ENCODE measurements around the gene TNC. TPM values are rescaled to one million over a fixed set of nuclear protein-coding genes. Genes with fewer than 3 reads are reported as not detected.
A peak's percentile ranks its signal among the peaks of the same experiment; 100 is the strongest.

TNC gene
- total and polyA plus RNA-seq, 2 donors from 2014 or later = 9.4 to 254 TPM

DNA sequence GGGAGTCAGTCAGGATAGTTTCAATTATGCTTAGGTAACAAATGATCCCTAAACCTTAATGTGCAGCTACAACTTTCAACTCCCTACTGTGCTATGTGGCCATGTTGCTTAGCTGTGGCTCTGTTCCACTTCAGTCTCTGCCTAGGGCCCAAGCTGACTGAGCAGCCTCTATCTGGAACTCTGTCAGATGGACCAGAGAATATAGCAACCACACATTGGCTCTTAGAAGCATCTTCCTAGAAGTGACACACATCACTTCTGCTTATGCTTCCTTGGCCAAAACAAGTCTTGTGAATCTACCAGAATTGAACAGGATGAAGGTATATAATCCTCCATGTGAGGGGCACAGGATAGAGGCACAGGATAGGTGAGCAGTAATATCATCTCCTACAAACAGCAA is 36.7 kb upstream of the TNC start:
- Histone ChIP-seq H3K36me3 (ENCODE audit: control insufficient read depth in 2 of 3, insufficient read depth in 3 of 3, low read length in 3 of 3) (no peaks in the 10 kb centered on the region), H3K27ac (ENCODE audit: low read depth in 2 of 2, low read length in 2 of 2) (no peak overlapping the region), H3K9me3 (ENCODE audit: control insufficient read depth in 2 of 3, insufficient read depth in 1 of 3, low read length in 3 of 3) (no peaks in the 10 kb centered on the region), H3K9ac (ENCODE audit: low read length in 3 of 3) (no peak overlapping the region), H3K4me1 (ENCODE audit: control insufficient read depth in 2 of 3, insufficient read depth in 2 of 3, low read depth in 1 of 3, low read length in 3 of 3) (no peaks in the 10 kb centered on the region), H3K27me3 (ENCODE audit: control insufficient read depth, insufficient read depth, low read length) (no peaks in the 10 kb centered on the region), H3K4me3 (ENCODE audit: low read length in 3 of 3) (no peak overlapping the region)
- no peak for FAIRE-seq
- DNase-seq = no peak
- intact Hi-C loops (cut with DNase I) = no loop called here
- TF ChIP-seq, protein P1, sequence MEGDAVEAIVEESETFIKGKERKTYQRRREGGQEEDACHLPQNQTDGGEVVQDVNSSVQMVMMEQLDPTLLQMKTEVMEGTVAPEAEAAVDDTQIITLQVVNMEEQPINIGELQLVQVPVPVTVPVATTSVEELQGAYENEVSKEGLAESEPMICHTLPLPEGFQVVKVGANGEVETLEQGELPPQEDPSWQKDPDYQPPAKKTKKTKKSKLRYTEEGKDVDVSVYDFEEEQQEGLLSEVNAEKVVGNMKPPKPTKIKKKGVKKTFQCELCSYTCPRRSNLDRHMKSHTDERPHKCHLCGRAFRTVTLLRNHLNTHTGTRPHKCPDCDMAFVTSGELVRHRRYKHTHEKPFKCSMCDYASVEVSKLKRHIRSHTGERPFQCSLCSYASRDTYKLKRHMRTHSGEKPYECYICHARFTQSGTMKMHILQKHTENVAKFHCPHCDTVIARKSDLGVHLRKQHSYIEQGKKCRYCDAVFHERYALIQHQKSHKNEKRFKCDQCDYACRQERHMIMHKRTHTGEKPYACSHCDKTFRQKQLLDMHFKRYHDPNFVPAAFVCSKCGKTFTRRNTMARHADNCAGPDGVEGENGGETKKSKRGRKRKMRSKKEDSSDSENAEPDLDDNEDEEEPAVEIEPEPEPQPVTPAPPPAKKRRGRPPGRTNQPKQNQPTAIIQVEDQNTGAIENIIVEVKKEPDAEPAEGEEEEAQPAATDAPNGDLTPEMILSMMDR (IDR thresholded peaks at IDR 0.05; ENCODE audit: borderline replicate concordance, extremely low read depth, insufficient read depth) = no peak

DNA sequence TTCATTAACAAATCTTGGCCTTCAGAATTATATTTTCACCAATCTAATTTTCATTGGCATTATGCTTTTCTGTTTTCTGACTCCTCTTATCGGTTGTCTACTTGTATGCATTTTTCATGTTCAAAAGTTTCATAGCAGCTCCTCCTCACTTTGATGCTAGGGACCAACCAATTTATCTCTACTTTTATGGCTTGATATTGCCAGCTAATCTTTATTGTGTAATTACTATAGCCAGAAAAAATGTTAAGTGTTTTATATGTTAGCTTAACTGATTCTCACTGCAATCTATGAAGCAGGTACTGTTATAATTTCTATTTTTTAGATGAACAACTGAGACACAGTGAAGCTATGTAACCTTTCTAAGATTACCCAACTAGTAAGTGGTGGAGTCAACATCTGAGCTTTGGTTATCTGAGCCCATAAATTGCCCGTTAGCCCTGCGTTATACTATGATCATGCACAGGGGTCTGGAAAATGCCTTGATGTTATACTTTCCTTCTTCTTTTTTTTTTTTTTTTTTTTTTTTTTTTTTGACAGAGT is 34.4 kb upstream of the TNC start:
- FAIRE-seq (no peak), DNase-seq (no peak)
- no peaks in the 10 kb centered on the region for H3K4me1 ChIP-seq (ENCODE audit: control insufficient read depth in 2 of 3, insufficient read depth in 2 of 3, low read depth in 1 of 3, low read length in 3 of 3)
- intact Hi-C loops (cut with DNase I) = no loop called here
- no peak overlapping the region for H3K9ac ChIP-seq (ENCODE audit: low read length in 3 of 3)
- H3K36me3 ChIP-seq (ENCODE audit: control insufficient read depth in 2 of 3, insufficient read depth in 3 of 3, low read length in 3 of 3) = no peaks in the 10 kb centered on the region
- H3K27ac ChIP-seq (ENCODE audit: low read depth in 2 of 2, low read length in 2 of 2) = no peak overlapping the region
- H3K9me3 ChIP-seq (ENCODE audit: control insufficient read depth in 2 of 3, insufficient read depth in 1 of 3, low read length in 3 of 3) = no peaks in the 10 kb centered on the region
- TF ChIP-seq, protein P1 (IDR thresholded peaks at IDR 0.05; ENCODE audit: borderline replicate concordance, extremely low read depth, insufficient read depth) = no peak
- no peaks in the 10 kb centered on the region for H3K27me3 ChIP-seq (ENCODE audit: control insufficient read depth, insufficient read depth, low read length)
- no peak overlapping the region for H3K4me3 ChIP-seq (ENCODE audit: low read length in 3 of 3)

GRCh38 chr9:115148721-115149120 is 30.8 kb upstream of the TNC start:
- no peak overlapping the region for H3K9ac ChIP-seq (ENCODE audit: low read length in 3 of 3)
- intact Hi-C loops (cut with DNase I) = no loop called here
- H3K27ac ChIP-seq (ENCODE audit: low read depth in 2 of 2, low read length in 2 of 2) = no peak overlapping the region
- no peaks in the 10 kb centered on the region for H3K9me3 ChIP-seq (ENCODE audit: control insufficient read depth in 2 of 3, insufficient read depth in 1 of 3, low read length in 3 of 3)
- H3K4me1 ChIP-seq (ENCODE audit: control insufficient read depth in 2 of 3, insufficient read depth in 2 of 3, low read depth in 1 of 3, low read length in 3 of 3) = no peaks in the 10 kb centered on the region
- H3K4me3 ChIP-seq (ENCODE audit: low read length in 3 of 3) = no peak overlapping the region
- H3K27me3 ChIP-seq (ENCODE audit: control insufficient read depth, insufficient read depth, low read length) = no peaks in the 10 kb centered on the region
- no peak for FAIRE-seq
- TF ChIP-seq, protein P1 (IDR thresholded peaks at IDR 0.05; ENCODE audit: borderline replicate concordance, extremely low read depth, insufficient read depth) = no peak
- no peak for DNase-seq
- H3K36me3 ChIP-seq (ENCODE audit: control insufficient read depth in 2 of 3, insufficient read depth in 3 of 3, low read length in 3 of 3) = no peaks in the 10 kb centered on the region

GRCh38 chr9:115146581-115147021 is 28.6 kb upstream of the TNC start:
- no peaks in the 10 kb centered on the region for H3K36me3 ChIP-seq (ENCODE audit: control insufficient read depth in 2 of 3, insufficient read depth in 3 of 3, low read length in 3 of 3)
- TF ChIP-seq, protein P1 (IDR thresholded peaks at IDR 0.05; ENCODE audit: borderline replicate concordance, extremely low read depth, insufficient read depth) = no peak
- H3K9me3 ChIP-seq (ENCODE audit: control insufficient read depth in 2 of 3, insufficient read depth in 1 of 3, low read length in 3 of 3) = no peaks in the 10 kb centered on the region
- H3K4me1 ChIP-seq (ENCODE audit: control insufficient read depth in 2 of 3, insufficient read depth in 2 of 3, low read depth in 1 of 3, low read length in 3 of 3) = no peaks in the 10 kb centered on the region
- no peak overlapping the region for H3K9ac ChIP-seq (ENCODE audit: low read length in 3 of 3)
- intact Hi-C loops (cut with DNase I) = no loop called here
- H3K27me3 ChIP-seq (ENCODE audit: control insufficient read depth, insufficient read depth, low read length) = no peaks in the 10 kb centered on the region
- no peak overlapping the region for H3K27ac ChIP-seq (ENCODE audit: low read depth in 2 of 2, low read length in 2 of 2)
- H3K4me3 ChIP-seq (ENCODE audit: low read length in 3 of 3) = no peak overlapping the region
- DNase-seq (peak in 3 of 5 donors; percentile 23 to 91 (median 83)), FAIRE-seq (no peak)
